Prostate gland (tissue), 2 donors: ENCODE results near the gene CNTNAP2.

ENCODE experiments used
- POLR2AphosphoS5 ChIP-seq: sonication (generic); formaldehyde crosslinking; IDR thresholded peaks from one replicate; pipeline ENCODE4 v1.6.1; 2017; ENCODE audit warnings: antibody characterized with exemption
- TF ChIP-seq, protein P1 (sequence below), 4 experiments: fragments of 200-600 bp in 2 of 4; fragments of 450-650 bp in 2 of 4; sonication (generic) in 2 of 4; IDR thresholded peaks; 1 replicate in 3 of 4; 2 replicates in 1 of 4; pipeline ENCODE4 v1.5.1; 2016 to 2019; ENCODE audit warnings: antibody characterized with exemption in 4 of 4, mild to moderate bottlenecking in 2 of 4, moderate library complexity in 2 of 4

DNA sequence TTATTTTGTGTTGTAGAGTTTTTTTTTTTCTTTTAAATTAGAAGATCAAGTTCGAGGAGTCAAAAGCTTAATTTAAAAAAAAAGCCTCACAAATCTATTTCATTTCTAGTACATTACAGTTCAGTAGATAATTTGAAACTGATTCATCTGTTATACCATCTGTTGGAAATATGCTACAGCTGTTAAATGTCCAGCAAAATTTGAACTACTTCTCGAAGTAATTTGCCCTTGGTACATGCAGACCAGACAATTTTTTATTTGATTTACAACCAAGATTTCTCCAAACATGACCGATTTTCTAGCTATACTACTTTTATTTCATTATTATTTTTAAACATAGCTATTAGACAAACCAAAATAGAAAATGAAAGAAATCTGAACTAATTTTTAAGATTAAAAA is 647.9 kb downstream of the CNTNAP2 start:
- TF ChIP-seq, protein P1, sequence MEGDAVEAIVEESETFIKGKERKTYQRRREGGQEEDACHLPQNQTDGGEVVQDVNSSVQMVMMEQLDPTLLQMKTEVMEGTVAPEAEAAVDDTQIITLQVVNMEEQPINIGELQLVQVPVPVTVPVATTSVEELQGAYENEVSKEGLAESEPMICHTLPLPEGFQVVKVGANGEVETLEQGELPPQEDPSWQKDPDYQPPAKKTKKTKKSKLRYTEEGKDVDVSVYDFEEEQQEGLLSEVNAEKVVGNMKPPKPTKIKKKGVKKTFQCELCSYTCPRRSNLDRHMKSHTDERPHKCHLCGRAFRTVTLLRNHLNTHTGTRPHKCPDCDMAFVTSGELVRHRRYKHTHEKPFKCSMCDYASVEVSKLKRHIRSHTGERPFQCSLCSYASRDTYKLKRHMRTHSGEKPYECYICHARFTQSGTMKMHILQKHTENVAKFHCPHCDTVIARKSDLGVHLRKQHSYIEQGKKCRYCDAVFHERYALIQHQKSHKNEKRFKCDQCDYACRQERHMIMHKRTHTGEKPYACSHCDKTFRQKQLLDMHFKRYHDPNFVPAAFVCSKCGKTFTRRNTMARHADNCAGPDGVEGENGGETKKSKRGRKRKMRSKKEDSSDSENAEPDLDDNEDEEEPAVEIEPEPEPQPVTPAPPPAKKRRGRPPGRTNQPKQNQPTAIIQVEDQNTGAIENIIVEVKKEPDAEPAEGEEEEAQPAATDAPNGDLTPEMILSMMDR (IDR thresholded peaks at IDR 0.05) = no peak
- TF ChIP-seq POLR2AphosphoS5 = no peak
